Suprapubic skin (tissue), 4 donors: ENCODE results near the gene F10.

Experiments
- EP300 ChIP-seq: sonication (generic); formaldehyde crosslinking; IDR thresholded peaks from one replicate; pipeline ENCODE4 v1.6.1; 2017; ENCODE audit warnings: antibody characterized with exemption
- POLR2A ChIP-seq, 2 donors: fragments of 450-650 bp; IDR thresholded peaks; one replicate each; pipeline ENCODE4 v1.6.1; 2017; ENCODE audit warnings: antibody characterized with exemption in 2 of 2, mild to moderate bottlenecking in 2 of 2, moderate library complexity in 2 of 2
- POLR2AphosphoS5 ChIP-seq, 3 donors: sonication (generic); formaldehyde crosslinking; IDR thresholded peaks; one replicate each; pipeline ENCODE4 v1.6.1; 2017; ENCODE audit warnings: antibody characterized with exemption in 3 of 3
- TF ChIP-seq, protein P1 (sequence below), 2 donors: fragments of 200-600 bp in 1 of 2; fragments of 450-650 bp in 1 of 2; sonication (generic) in 1 of 2; IDR thresholded peaks; one replicate each; pipeline ENCODE4 v1.5.1; 2016 to 2019; ENCODE audit warnings: antibody characterized with exemption in 2 of 2, mild to moderate bottlenecking in 1 of 2, moderate library complexity in 1 of 2

DNA sequence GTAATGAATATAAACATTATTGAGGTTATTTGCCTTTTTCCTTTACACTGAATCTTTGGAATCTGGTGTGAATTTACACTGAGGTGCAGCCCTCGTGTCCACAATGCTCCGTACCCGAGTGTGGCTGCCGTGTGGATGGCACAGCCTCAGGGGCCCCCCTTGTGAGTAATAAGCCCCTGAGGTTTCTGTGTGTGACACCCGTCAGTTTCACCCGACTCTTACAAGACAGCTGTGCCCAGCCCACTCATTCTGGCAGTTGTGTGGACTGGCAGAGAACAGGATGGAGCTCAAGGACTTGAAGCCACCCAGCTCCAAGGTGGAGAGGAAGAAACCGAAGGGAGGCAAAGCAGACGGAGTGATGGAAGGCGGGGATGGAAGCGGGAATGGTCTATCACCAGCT lies 43.7 kb downstream of the F10 start:
- TF ChIP-seq, protein P1, sequence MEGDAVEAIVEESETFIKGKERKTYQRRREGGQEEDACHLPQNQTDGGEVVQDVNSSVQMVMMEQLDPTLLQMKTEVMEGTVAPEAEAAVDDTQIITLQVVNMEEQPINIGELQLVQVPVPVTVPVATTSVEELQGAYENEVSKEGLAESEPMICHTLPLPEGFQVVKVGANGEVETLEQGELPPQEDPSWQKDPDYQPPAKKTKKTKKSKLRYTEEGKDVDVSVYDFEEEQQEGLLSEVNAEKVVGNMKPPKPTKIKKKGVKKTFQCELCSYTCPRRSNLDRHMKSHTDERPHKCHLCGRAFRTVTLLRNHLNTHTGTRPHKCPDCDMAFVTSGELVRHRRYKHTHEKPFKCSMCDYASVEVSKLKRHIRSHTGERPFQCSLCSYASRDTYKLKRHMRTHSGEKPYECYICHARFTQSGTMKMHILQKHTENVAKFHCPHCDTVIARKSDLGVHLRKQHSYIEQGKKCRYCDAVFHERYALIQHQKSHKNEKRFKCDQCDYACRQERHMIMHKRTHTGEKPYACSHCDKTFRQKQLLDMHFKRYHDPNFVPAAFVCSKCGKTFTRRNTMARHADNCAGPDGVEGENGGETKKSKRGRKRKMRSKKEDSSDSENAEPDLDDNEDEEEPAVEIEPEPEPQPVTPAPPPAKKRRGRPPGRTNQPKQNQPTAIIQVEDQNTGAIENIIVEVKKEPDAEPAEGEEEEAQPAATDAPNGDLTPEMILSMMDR (IDR thresholded peaks at IDR 0.05), result no peak
- no peak for TF ChIP-seq POLR2A (IDR thresholded peaks at IDR 0.05)
- no peak for TF ChIP-seq POLR2AphosphoS5 (IDR thresholded peaks at IDR 0.05)
- no peak for TF ChIP-seq EP300
